T-helper 22 cell (primary cell): ENCODE results near the gene ELP1.
"Not testable (repeated sequence)": the region's sequence is repeated elsewhere in the genome, so short reads cannot be mapped to it uniquely, and the experiment has no call there.

Experiments used
- DNase-seq: peaks from one replicate; pipeline ENCODE4 v3.0.0-alpha.2; 2020; ENCODE audit warnings: low read depth

Gene ELP1

DNA sequence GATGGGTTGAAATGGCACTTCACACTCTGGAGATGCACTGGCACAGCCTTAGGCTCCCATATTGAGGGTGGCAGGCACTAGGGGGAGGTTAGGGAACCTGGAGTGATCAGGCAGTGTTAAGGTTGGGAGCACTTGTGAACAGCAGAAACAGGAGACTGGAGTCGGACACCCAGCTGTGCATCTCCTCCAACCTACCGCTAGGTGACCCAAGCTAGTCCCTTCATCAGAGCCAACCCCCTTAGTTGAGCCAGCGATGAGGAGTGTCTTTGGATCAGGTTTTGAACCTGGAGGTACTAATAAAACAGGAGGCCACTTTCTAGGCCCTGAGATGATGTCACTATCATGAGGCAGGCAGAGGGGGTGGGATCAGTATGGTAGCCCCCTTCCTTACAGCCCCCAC, 79.8 kb downstream of the ELP1 start:
- no peak for DNase-seq

DNA sequence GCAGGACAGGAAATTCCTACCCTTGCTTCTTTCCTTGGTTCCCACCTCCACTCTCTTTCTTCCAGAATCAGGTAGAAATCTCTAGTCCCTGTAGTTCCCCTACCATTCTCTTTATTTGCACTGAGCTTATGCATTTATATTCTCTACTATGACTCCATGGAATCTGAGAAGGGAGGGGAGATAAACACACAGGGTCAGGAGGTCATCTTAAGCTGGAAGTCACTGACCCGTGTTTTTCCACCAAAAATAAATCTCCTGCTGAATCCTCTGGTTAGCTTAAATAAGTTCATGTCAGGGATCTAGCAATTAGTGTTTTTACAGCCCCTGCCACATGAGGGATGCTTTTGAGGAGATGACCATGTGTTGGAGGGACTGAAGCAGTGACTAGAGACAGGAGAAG, 81.8 kb downstream of the ELP1 start:
- no peak for DNase-seq

DNA sequence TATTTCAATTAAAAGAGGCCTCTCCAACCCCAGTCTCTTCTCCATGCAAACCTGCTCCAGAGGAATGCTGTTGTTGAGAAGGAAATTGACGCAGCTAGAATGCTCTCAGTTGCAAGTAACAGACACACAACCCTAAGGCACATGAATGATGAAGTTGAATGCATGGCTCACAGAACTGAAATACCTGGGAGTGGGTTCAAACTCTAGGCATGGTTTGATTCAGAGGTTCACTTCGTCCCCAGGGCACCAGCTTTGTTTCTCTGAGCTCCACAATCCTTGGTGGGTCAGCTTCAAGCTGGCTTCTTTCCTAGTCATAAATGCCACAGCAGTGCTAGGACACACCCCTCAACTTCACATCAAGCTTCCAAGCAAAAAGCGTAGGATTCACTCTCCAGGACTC, 82.8 kb downstream of the ELP1 start:
- no peak for DNase-seq

DNA sequence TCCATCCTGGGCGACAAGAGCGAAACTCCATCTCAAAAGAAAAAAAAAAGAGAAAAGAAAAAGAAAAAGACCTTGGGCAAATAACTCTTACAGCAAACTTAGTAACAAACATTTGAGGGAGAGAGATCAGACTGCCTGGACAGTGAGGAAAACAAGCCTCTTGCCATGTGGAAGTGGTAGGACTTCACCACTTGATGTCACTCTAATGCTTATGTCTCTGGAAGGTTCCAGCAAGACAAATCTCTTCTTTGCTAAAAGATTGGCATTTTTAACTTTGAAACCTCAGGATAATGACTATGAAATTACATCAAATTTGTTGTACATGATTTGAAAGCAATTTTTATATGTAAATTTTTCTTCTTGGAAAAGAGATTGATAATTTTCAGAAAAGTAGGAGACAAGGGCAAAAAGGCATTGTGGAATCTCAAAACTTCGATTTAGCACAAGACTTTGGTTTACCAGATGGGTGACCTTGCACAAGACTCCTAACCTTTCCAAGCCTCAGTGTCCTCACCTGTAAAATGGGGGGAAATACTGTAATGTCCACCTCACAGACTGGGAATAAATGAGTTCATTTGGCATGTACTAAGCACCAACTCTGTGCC, 83.5 kb downstream of the ELP1 start:
- DNase-seq = no peak

DNA sequence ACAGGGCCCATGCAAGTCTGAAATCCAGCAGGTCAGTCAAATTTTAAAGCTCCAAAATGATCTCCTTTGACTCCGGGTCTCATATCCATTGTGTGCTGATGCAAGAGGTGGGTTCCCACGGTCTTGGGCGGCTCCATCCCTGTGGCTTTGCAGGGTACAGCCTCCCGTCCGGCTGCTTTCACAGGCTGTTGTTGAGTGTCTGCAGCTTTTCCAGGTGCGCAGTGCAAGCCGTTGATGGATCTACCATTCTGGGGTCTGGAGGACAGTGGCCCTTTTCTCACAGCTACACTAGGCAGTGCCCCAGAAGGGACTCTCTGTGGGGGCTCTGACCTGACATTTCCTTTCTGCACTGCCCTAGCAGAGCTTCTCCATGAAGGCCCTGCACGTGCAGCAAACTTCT, 85.6 kb downstream of the ELP1 start:
- not testable (repeated sequence) for DNase-seq

DNA sequence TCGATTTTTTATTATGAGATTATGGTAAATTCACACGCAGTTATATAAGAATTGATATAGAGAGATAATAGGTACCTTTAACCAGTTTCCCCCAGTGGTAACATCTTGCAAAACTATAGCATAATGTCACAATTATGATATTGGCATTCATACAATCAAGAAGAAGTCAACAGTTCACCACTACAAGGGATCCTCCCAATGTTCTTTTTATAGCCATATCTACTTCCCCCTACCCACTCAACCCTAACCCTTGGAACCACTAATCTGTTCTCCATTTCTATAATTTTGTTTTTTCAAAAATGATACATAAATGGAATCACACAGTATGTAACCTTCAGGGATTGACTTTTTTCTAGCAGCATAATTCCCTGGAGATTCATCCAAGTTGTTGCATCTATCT, 88.0 kb downstream of the ELP1 start:
- no peak for DNase-seq

DNA sequence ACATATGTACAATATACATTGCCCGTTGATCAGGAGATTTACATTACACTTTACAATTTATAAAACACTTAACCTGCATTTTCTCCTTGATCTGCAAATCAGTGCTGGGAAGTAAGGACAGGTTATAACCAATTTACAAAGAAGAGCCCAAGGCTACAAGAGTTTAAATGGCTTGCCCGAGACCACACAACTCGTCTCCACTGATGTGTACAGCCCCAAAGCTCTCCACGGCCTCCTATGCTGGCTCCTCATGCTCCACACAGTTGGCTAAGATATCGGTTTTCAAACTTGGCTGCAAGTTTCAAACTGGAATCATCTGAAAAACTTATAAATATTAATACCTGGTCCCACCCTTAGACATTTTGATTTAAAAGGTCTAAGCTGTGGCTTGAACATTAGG, 88.4 kb downstream of the ELP1 start:
- no peak for DNase-seq

DNA sequence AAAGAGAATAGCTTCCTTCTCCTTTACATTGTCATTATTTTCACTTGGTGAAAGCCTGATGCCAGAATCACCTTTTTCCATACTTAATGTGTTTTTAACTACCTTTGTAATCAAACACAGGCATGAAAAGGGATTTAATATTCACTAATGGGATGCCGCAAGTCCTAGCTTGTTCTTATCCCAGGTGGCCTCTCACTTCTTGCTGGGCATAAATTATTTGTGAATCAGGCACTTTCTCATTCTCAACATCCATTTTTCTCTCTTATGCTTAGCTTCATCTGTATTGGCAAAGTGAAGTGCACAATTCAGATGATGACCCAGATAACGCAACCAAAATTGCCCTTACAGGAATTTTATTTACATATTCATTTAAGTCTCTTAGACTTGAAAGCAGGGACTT, 89.1 kb downstream of the ELP1 start:
- DNase-seq = no peak

DNA sequence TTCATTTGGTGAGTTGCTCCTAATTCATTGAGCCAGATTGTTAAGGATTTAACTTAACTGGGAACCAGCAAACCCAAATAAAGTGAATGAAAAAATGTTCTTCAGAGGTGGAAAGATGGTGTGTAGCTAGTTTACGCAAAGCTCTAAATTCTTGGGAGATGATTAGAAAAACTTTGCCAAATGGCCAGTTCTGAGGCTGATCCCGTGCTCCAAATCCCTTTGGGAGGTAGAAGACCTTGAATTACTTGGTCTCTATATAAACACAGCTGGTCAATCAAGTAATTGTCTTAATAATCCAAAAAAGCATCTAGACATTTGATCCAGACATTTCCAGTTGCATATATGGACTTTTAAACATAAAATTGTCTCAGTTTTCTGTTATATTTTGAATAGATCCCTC, 89.5 kb downstream of the ELP1 start:
- no peak for DNase-seq

DNA sequence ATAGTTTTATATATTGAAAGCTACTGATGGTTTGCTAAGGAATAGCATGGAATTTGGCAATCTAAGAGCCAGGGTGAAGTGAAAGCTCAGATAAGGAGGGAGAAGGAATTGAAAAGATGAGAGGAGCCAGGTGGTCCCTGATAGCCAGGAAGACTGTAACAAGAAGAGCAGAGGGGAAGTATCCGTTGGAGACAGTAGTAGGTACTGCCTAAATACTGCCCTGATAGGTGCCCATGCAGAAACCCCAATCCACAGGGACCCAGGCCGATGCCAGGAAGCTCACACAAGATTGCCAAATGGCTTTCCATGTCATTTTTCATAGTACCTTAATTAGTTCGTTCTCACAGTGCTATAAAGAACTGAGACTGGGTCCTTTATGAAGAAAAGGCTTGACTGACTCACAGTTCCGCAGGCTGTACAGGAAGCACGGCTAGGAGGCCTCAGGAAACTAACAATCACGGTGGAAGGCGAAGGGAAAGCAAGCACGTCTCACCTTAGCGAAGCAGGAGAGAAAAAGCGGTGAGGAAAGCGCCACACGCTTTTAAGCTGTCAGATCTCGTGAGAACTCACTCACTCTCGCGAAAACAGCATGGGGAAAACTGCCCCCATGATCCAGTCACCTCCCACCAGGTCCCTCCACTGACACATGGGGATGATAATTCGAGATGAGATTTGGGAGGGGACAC, 91.2 kb downstream of the ELP1 start:
- no peak for DNase-seq

DNA sequence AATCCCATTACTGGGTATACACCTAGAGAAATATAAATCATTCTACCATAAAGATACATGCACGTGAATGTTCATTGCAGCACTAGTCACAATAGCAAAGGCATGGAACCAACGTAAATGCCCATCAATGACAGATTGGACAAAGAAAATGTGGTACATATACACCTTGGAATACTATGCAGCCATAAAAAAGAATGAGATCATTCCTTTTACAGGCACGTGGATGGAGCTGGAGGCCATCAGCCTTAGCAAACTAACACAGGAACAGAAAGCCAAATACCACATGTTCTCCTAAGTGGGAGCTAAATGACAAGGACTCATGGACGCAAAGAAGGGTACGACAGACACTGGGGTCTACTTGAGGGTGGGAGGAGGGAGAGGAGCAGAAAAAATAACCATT, 94.4 kb downstream of the ELP1 start:
- not testable (repeated sequence) for DNase-seq

DNA sequence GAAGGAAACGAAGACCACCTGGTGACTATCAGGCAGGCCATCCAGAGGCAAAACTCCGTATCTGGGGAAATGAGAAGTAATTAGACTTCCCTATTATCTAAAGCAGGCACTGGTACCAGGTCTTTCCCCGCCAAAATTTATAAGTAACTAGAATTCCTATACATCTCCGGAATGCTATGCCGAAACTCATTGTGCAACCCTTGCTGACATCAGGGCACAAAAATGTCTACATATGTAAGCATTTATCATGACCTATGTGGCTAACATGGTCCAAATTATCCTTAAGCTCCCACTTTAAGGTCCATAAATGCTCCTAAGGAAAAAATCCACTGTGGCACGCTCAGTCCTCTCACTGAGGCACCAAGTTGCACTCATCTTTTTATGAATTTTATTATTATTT, 95.9 kb downstream of the ELP1 start:
- DNase-seq = no peak

DNA sequence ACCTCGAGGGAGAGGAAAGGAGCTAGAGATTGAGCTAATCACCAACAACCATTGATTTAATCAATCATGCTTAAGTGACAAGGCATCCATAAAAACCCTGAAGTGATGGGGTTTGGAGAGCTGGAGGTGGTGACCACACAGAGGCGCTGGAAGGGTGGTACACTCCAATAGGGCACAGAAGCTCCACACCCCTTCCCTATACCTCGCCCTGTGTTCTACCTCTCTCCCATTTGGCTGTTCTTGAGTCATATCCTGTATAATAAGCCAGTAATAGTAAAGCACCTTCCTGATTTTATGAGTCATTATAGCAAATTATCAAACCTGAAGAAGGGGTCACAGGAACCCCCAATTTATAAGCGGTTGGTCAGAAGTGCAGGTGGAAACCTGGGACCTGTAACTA, 96.4 kb downstream of the ELP1 start:
- DNase-seq = no peak

DNA sequence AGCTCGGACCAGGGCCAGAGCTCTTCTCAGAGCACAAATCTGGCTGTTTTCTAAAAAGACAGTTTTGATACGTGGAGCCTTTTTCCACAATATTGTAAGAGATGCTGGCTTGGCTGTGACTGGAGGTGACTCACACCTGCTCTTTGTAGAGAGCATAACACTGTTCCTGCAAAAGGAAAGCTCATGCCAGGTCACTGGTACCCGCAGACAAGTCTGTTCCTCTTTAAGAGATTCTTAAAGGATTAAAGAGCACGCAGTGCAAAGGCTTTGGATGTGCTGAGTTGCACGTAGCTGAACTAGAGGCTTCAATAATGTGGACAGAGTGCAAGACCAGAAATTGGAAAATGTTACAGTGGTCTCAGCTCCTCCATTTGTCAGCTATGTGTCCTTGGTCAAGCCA, 97.1 kb downstream of the ELP1 start:
- DNase-seq = no peak

DNA sequence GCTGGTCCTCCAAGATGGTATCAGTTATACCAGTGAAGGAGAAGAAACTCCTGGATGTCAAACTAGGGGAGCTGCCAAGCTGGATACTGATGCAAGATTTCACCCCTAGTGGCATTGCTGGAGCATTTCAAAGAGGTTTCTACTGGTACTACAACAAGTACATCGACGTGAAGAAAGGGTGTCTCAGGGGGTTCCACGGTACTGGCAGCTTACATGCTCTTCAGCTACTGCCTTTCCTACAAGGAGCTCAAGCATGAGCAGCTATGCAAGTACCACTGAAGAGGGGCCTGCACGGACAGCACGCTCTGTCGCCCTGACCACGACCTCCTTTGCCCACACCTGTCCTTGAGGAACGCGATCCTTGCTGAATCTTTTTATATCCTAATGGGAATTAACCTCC, 97.6 kb downstream of the ELP1 start:
- DNase-seq = no peak

DNA sequence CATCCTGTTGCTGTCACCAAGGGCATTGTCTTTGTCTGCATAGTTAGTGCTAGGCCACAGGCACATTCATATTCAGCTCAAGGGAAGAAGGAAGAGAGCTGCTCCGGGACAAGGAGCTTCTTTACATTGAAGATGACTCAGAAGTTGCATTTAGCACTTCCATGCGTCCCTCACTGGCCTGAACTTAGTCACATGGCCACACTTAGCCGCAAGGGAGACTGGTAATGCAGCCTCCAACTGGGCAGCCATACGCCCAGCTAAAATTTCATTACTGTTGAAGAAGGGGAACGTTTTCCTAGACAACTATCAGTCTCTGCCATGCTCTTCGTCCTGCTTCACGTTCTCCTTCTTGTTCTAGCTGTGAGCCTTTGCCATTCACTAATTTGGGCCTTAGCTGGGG, 98.1 kb downstream of the ELP1 start:
- no peak for DNase-seq

DNA sequence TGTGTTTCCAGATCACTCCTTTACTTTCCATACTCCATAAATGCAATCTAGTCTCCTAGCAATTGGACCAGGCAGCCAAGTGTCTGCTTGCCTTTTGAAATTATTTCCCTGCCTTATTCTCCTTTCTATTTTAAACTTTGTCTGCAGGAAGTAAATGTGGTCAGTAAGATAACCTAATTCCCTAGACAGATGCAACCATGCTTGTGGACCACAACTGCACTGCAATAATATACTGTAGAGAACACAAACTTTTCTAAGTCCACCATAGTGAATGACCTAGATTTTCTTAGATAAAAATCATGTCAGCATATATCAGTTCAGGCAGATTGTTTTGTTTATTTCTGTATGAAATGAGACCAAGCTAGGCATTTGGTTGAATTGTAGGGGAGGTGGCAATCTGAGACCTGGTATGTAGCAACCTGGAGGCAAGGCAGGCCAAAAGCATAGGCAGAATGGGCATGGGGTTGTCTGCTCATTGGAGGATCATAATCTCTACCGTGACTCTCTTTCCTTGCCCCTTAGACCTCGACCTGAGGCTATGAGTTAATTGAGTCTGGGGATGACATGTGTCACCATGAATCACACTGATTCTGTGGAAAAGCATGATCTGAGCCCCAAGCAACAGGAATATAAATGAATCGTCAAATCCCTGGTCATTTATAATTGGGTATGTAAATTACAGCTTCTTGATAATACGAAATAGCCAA, 98.8 kb downstream of the ELP1 start:
- DNase-seq = no peak

DNA sequence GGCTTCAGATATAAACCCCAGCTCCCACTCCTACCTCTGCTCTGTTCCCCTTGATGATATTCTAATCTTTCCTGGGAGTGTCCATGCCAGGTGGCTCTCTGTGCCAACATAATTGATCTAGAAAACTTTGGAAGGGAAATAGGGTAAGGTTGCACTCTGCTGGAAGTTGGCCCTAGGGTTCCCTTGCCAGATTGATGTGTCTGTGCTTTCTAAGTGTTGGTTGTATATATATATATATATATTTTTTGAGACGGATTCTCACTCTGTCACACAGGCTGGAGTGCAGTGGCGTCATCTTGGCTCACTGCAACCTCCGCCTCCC, 101.8 kb downstream of the ELP1 start:
- DNase-seq = no peak

DNA sequence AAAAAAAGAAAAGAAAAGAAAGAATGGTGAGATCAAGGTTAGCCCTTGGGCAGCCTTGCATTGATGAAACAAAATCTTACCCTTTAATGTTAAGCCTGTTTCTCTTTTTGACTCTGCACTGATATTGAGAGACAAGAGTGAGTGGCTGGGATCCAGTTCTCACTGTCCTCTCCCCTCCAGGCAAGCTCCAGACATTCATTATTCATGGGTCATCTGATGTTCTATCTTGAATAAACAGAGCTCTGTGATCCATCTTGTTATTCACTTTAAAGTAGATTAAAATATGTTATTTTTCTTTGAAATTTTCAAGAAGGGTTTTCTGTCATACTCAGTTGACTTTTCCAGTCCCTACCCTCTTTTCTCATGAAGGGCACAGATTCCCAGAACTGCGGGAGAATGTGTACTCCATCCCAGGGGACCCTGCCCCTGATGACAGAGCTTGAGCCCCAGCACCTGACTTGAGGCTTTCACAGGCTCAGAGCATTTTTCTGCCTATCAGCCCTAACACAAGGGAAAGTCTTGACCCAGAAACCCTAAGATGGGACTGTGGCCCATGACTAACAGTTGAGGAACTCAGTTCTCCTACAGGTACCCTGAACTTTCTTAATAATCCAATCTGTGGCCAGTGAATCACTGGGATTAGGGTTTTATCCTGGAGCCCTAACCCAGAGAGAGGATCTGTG, 102.3 kb downstream of the ELP1 start:
- DNase-seq = no peak

DNA sequence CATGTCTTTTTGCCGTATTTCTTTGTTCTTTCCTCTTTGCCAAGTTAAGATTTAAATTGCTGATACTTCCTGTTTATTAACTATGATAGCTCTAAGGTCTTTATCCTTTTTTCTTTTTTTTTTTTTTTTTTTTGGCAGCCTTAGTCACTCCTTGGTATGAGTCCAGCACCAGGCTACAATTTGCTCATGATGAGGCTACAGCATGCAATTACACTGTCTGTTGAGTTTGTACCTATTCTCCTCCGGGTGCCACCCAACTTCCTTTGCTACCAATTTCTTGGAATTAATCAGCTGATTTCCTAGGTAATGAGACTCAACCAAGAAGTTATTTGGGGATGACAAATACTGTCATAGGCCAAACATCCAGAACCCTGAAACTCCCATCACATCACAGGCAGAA, 103.7 kb downstream of the ELP1 start:
- DNase-seq = no peak

DNA sequence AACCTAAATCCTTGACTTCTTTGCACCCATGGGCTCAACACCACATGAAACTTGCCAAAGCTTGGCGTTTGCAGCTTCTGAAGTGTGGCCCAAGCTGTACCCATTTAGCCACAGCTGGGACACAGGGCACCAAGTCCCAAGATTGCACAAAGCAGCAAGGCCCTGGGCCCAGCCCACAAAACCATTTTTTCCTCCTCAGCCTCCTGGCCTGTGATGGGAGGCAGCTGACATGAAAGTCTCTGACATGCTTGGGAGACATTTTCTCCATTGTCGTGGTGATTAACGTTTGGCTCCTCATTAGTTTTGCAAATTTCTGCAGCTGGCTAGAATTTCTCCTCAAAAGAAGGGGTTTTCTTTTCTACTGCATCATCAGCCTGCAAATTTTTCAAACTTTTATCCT, 110.1 kb downstream of the ELP1 start:
- no peak for DNase-seq
